ENCODE results near the gene COX20. TPM values are rescaled to one million over a fixed set of nuclear protein-coding genes. Genes with fewer than 3 reads are reported as not detected.

Gene COX20
- total RNA-seq, 1 experiment from 2014 or later, result 55.0 TPM

- peaks cover 49% of the 10 kb centered on the region for H3K4me1 ChIP-seq (ENCODE audit: control insufficient read depth, insufficient read depth, low read length)
- H3K9me3 ChIP-seq (ENCODE audit: control insufficient read depth, insufficient read depth, low read depth, low read length), result no peaks in the 10 kb centered on the region
- H3K27ac ChIP-seq (ENCODE audit: low read length), result peak overlapping the region; percentile 95
- ChIA-PET CTCF (no interaction called here), POLR2A (interaction anchor here (0.8 kb wide), 1 partner anchor 28 kb away, joined by 5 read pairs; the partner anchor contains the start of gene HNRNPU)
- peak overlapping the region; percentile 67 to 96 for H3K4me3 ChIP-seq (ENCODE audit: low read depth in 2 of 2, low read length in 2 of 2)
- in situ Hi-C loops (cut with HindIII; ENCODE audit: low pct_unique_long_range_greater_than_20kb, low sequenced_read_pairs) (no loop called here), intact Hi-C loops (cut with micrococcal nuclease; ENCODE audit: unreplicated experiment) (loop anchor here (5.0 kb wide), 1 partner anchor 206 kb away; no protein-coding TSS in a partner anchor)
- H3K27me3 ChIP-seq (ENCODE audit: control insufficient read depth, insufficient read depth, low read length), result no peaks in the 10 kb centered on the region
- DNase-seq (ENCODE audit: low read depth, low spot score) (no peak), ATAC-seq (no peak)
- no TSS peak for BruUV-seq (replicated peaks)
- TF ChIP-seq SIN3A (IDR thresholded peaks at IDR 0.05; ENCODE audit: borderline replicate concordance, insufficient read depth, low read depth, low read length), result no peak
- no peak for TF ChIP-seq POLR2AphosphoS5 (IDR thresholded peaks at IDR 0.05; ENCODE audit: low read depth, low read length)
- TF ChIP-seq, protein P1, sequence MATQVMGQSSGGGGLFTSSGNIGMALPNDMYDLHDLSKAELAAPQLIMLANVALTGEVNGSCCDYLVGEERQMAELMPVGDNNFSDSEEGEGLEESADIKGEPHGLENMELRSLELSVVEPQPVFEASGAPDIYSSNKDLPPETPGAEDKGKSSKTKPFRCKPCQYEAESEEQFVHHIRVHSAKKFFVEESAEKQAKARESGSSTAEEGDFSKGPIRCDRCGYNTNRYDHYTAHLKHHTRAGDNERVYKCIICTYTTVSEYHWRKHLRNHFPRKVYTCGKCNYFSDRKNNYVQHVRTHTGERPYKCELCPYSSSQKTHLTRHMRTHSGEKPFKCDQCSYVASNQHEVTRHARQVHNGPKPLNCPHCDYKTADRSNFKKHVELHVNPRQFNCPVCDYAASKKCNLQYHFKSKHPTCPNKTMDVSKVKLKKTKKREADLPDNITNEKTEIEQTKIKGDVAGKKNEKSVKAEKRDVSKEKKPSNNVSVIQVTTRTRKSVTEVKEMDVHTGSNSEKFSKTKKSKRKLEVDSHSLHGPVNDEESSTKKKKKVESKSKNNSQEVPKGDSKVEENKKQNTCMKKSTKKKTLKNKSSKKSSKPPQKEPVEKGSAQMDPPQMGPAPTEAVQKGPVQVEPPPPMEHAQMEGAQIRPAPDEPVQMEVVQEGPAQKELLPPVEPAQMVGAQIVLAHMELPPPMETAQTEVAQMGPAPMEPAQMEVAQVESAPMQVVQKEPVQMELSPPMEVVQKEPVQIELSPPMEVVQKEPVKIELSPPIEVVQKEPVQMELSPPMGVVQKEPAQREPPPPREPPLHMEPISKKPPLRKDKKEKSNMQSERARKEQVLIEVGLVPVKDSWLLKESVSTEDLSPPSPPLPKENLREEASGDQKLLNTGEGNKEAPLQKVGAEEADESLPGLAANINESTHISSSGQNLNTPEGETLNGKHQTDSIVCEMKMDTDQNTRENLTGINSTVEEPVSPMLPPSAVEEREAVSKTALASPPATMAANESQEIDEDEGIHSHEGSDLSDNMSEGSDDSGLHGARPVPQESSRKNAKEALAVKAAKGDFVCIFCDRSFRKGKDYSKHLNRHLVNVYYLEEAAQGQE (IDR thresholded peaks at IDR 0.05; ENCODE audit: insufficient read depth in 1 of 2, low read depth in 2 of 2, low read length in 1 of 2), result no peak
- TF ChIP-seq CTCF (IDR thresholded peaks at IDR 0.05), result no peak
- TF ChIP-seq TCF7L2 (IDR thresholded peaks at IDR 0.05; ENCODE audit: low read depth, low read length), result no peak
- peaks cover 11% of the 10 kb centered on the region for H3K36me3 ChIP-seq (ENCODE audit: control insufficient read depth, insufficient read depth, low read length)
These were observed 1.1 kb downstream of the COX20 start for GRCh38 chr1:244836584-244836983.

- Histone ChIP-seq H3K4me1 (ENCODE audit: control insufficient read depth, insufficient read depth, low read length) (peaks cover 60% of the 10 kb centered on the region), H3K27ac (ENCODE audit: low read length) (peak overlapping the region; percentile 95), H3K27me3 (ENCODE audit: control insufficient read depth, insufficient read depth, low read length) (no peaks in the 10 kb centered on the region), H3K4me3 (ENCODE audit: low read depth in 2 of 2, low read length in 2 of 2) (peak overlapping the region; percentile 67 to 96), H3K36me3 (ENCODE audit: control insufficient read depth, insufficient read depth, low read length) (peaks cover 22% of the 10 kb centered on the region), H3K9me3 (ENCODE audit: control insufficient read depth, insufficient read depth, low read depth, low read length) (no peaks in the 10 kb centered on the region)
- ChIA-PET POLR2A (interaction anchor here (0.7 kb wide), 2 partner anchors 27 to 32 kb away, joined by 3 to 5 read pairs; partner anchors contain the start of gene HNRNPU), CTCF (no interaction called here)
- in situ Hi-C loops (cut with HindIII; ENCODE audit: low pct_unique_long_range_greater_than_20kb, low sequenced_read_pairs) (no loop called here), intact Hi-C loops (cut with micrococcal nuclease; ENCODE audit: unreplicated experiment) (loop anchor here (5.0 kb wide), 1 partner anchor 205 kb away; no protein-coding TSS in a partner anchor)
- no TSS peak for BruUV-seq (replicated peaks)
- ATAC-seq (no peak), DNase-seq (ENCODE audit: low read depth, low spot score) (no peak)
- peak; percentile 75 for TF ChIP-seq POLR2AphosphoS5 (IDR thresholded peaks at IDR 0.05; ENCODE audit: low read depth, low read length)
- TF ChIP-seq TCF7L2 (IDR thresholded peaks at IDR 0.05; ENCODE audit: low read depth, low read length), result no peak
These were observed 2.3 kb downstream of the COX20 start for GRCh38 chr1:244837597-244838258.

GRCh38 chr1:244839656-244840055 lies 4.2 kb downstream of the COX20 start:
- intact Hi-C loops (cut with micrococcal nuclease; ENCODE audit: unreplicated experiment) (loop anchor here (5.0 kb wide), 1 partner anchor 203 kb away; no protein-coding TSS in a partner anchor), in situ Hi-C loops (cut with HindIII; ENCODE audit: low pct_unique_long_range_greater_than_20kb, low sequenced_read_pairs) (no loop called here)
- no peaks in the 10 kb centered on the region for H3K27me3 ChIP-seq (ENCODE audit: control insufficient read depth, insufficient read depth, low read length)
- H3K9me3 ChIP-seq (ENCODE audit: control insufficient read depth, insufficient read depth, low read depth, low read length), result no peaks in the 10 kb centered on the region
- no peak for DNase-seq (ENCODE audit: low read depth, low spot score)
- BruUV-seq (replicated peaks), result no TSS peak
- H3K36me3 ChIP-seq (ENCODE audit: control insufficient read depth, insufficient read depth, low read length), result peaks cover 33% of the 10 kb centered on the region
- ATAC-seq, result no peak
- TF ChIP-seq SIN3A (IDR thresholded peaks at IDR 0.05; ENCODE audit: borderline replicate concordance, insufficient read depth, low read depth, low read length) (no peak), TCF7L2 (IDR thresholded peaks at IDR 0.05; ENCODE audit: low read depth, low read length) (peak; percentile 65)
- POLR2A ChIA-PET, result no interaction called here
- H3K4me1 ChIP-seq (ENCODE audit: control insufficient read depth, insufficient read depth, low read length), result peaks cover 71% of the 10 kb centered on the region
- H3K27ac ChIP-seq (ENCODE audit: low read length), result peak overlapping the region; percentile 67
- no peak overlapping the region for H3K4me3 ChIP-seq (ENCODE audit: low read depth in 2 of 2, low read length in 2 of 2)
- CTCF ChIA-PET, result no interaction called here

All from Panc1 (cell line).